Lower leg skin (tissue), 4 donors: ENCODE measurements around the gene DENND6A. TPM values are rescaled to one million over a fixed set of nuclear protein-coding genes. Genes with fewer than 3 reads are reported as not detected.

ENCODE experiments used
- DNase-seq, 2 donors: peaks; one replicate each; pipeline ENCODE4 v3.0.0-alpha.2; 2019; ENCODE audit warnings: low spot score in 2 of 2
- H3K4me3 ChIP-seq: fragments of 200-600 bp; sonication (generic); 2 replicates; pipeline ENCODE4 v1.5.1; 2017; ENCODE audit warnings: mild to moderate bottlenecking, low read depth; ENCODE audit not compliant: poor library complexity, severe bottlenecking
- CTCF ChIP-seq, 3 donors: fragments of 450-650 bp; IDR thresholded peaks; one replicate each; pipeline ENCODE4 v1.5.1; 2016; ENCODE audit warnings: antibody characterized with exemption in 3 of 3, mild to moderate bottlenecking in 3 of 3, moderate library complexity in 2 of 3
- POLR2A ChIP-seq, 2 donors: fragments of 450-650 bp; IDR thresholded peaks; one replicate each; pipeline ENCODE4 v1.6.1; 2016 to 2017; ENCODE audit warnings: antibody characterized with exemption in 2 of 2, mild to moderate bottlenecking in 1 of 2, moderate library complexity in 1 of 2
- WGBS, 2 donors: methylation state at CpG; one replicate each; pipeline ENCODE4 v1.1.5; 2018; 5-methylcytosine and 5-hydroxymethylcytosine counted together
- intact Hi-C: fragments of 100-400 bp; cut with DNase I; formaldehyde crosslinking; loops from one replicate; pipeline ENCODE4 v1.15.0; 2023; ENCODE audit warnings: low total_unique reads
- total RNA-seq, 4 donors: library from RNA; depleted of rRNA; stranded (reverse); fragments of >200 nt; gene quantifications; one replicate each; pipeline ENCODE4 v1.1.0, GENCODE V29; 2016

DENND6A gene
- total RNA-seq = 10 to 100 TPM; 16.1 to 38.2 (median 24.7) TPM

DNA sequence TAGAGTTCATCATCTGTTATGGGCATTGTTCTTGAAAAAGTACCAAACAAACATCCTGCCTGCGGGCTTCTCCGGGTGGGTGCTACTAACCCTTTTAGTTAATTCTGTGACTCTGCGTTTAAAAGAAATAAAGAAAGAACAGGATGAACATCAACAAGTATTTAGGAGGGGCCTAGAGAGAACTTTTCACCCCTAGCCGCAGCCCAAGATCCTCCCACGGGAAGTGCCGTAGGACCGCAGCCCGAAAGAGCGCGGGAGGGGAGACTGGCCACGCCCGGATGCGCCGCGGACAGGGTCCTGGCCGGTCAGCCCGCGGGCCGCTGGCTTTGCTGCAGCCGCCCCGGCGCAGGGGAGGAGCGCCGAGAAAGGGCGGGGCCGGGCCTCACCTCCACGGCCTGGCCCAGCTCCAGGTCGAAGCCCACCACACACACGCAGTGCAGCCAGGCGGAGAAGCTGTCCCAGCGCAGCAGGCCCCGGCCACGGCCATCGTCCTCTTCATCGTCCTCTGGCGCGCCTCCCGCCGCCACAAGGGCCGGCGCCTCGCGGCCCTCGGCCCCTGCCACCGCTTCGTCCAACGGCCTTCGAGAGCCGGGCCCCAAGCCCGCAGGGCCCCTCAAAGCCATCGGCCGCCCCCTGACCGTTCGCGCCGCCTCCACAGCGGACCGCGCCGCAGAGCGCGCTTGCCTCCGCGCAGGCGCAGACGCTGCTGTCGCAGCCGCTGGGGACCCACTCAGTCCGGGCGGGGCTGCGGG lies at the start of gene DENND6A:
TSS of gene DENND6A (minus strand) at position 682 of the 752 bp plus-strand sequence. CDS start at position 623, 59 bp downstream.
- peak; percentile 95 to 99 for DNase-seq
- peak within 1 kb of the TSS; percentile 94 for H3K4me3 ChIP-seq
- TF ChIP-seq POLR2A (IDR thresholded peaks at IDR 0.05) (peak in 1 of 2 donors; percentile 92), CTCF (IDR thresholded peaks at IDR 0.05) (no peak)
- intact Hi-C loops = loop anchor here (5.0 kb wide), 1 partner anchor 65 kb away; the partner anchor contains the start of gene SLMAP
- 1% methylated on average over 25 to 45 of the region's 71 CpGs for WGBS, 2 donors

DNA sequence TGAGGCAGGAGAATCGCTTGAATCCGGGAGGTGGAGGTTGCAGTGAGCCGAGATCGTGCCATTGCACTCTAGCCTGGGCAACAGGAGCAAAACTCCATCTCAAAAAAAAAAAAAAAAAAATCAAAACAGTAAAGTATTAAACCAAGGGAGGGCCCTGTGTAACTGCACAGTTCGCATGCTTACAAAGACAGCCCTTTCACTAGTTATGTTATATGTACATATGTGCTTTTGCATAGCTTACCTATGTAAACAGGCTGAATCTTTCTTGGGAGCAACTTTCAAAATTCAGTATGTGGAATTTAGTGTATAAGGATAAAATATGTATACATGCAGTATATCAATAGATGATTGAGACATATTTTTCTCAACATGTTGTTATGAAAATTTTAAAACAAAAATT lies 47.1 kb upstream of the DENND6A start:
- 95 to 96% methylated on average over 5 of the region's 5 CpGs for WGBS, 2 donors
- no peak for DNase-seq
- no peak overlapping the region for H3K4me3 ChIP-seq
- intact Hi-C loops = no loop called here
- TF ChIP-seq POLR2A (IDR thresholded peaks at IDR 0.05) (no peak), CTCF (IDR thresholded peaks at IDR 0.05) (no peak)

GRCh38 chr3:57738391-57738790 lies 45.5 kb upstream of the DENND6A start:
- intact Hi-C loops = no loop called here
- no peak for DNase-seq

GRCh38 chr3:57737840-57738239 lies 45.0 kb upstream of the DENND6A start:
- no peak overlapping the region for H3K4me3 ChIP-seq
- DNase-seq = no peak
- intact Hi-C loops = no loop called here
- TF ChIP-seq CTCF (IDR thresholded peaks at IDR 0.05) = no peak
- TF ChIP-seq POLR2A (IDR thresholded peaks at IDR 0.05) = no peak
- WGBS, 2 donors = 81 to 96% methylated on average over 7 of the region's 7 CpGs

More at GRCh38 chr3:57738391-57738790, 45.5 kb upstream of the DENND6A start:
- 38 to 45% methylated on average over 5 of the region's 5 CpGs for WGBS, 2 donors
- TF ChIP-seq POLR2A (IDR thresholded peaks at IDR 0.05) (no peak), CTCF (IDR thresholded peaks at IDR 0.05) (no peak)
- no peak overlapping the region for H3K4me3 ChIP-seq

DNA sequence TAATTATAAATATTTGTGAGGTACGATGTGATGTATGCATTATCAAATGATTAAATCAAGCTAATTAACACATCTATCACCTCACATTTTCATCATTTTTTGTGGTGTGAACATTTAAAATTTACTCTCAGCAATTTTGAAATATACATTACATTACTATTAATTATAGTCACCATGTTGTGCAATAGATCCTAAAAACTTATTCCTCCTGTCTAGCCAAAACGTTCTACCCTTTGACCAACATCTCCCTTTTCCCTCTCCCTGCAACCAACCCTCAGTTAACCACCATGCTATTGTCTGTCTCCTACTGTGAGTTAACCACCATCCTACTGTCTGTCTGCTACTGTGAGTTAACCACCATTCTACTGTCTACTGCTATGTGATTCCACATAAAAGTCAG lies 42.5 kb upstream of the DENND6A start:
- no peak for TF ChIP-seq POLR2A (IDR thresholded peaks at IDR 0.05)
- TF ChIP-seq CTCF (IDR thresholded peaks at IDR 0.05) = no peak
- H3K4me3 ChIP-seq = no peak overlapping the region
- intact Hi-C loops = no loop called here
- no peak for DNase-seq
- 74 to 81% methylated on average over 2 of the region's 2 CpGs for WGBS, 2 donors
